Stimulated activated naive CD4-positive, alpha-beta T cell (primary cell): Measurements from ENCODE around the gene MEIG1.
"Not testable (repeated sequence)": the region's sequence is repeated elsewhere in the genome, so short reads cannot be mapped to it uniquely, and the experiment has no call there.

ENCODE experiments used
- DNase-seq, 6 experiments: peaks; one replicate each; lab custom pipeline; 2025; lab: John Stamatoyannopoulos, UW

Gene MEIG1

GRCh38 chr10:14954934-14955333, 4.3 kb upstream of the MEIG1 start:
- DNase-seq, result no peak

- DNase-seq, result no peak
Observed at GRCh38 chr10:14958872-14959220, 342 bp upstream of the MEIG1 start.

- no peak for DNase-seq
Observed at GRCh38 chr10:14967897-14968296, 8.7 kb downstream of the MEIG1 start.

- peak; percentile 10 to 58 (median 24) for DNase-seq
Observed at GRCh38 chr10:14971867-14972448, 12.8 kb downstream of the MEIG1 start.

GRCh38 chr10:14974153-14974998, 15.2 kb downstream of the MEIG1 start:
- not testable (repeated sequence) for DNase-seq

GRCh38 chr10:14975672-14976273, 16.6 kb downstream of the MEIG1 start:
- DNase-seq, result no peak

- no peak for DNase-seq
Observed at GRCh38 chr10:14982744-14983143, 23.6 kb downstream of the MEIG1 start.

GRCh38 chr10:14989552-14989951, 30.4 kb downstream of the MEIG1 start:
- not testable (repeated sequence) for DNase-seq

- DNase-seq, result peak in 5 of 6 experiments; percentile 11 to 37 (median 23)
Observed at GRCh38 chr10:14991035-14991749, 32.0 kb downstream of the MEIG1 start.

GRCh38 chr10:14992336-14992735, 33.1 kb downstream of the MEIG1 start:
- not testable (repeated sequence) for DNase-seq

- DNase-seq, result not testable (repeated sequence)
Observed at GRCh38 chr10:14993500-14994455, 34.6 kb downstream of the MEIG1 start.

- no peak for DNase-seq
Observed at GRCh38 chr10:14995964-14996565, 36.9 kb downstream of the MEIG1 start.

- not testable (repeated sequence) for DNase-seq
Observed at GRCh38 chr10:15013530-15013929, 54.3 kb downstream of the MEIG1 start.

- no peak for DNase-seq
Observed at GRCh38 chr10:15015451-15015850, 56.3 kb downstream of the MEIG1 start.

GRCh38 chr10:15020966-15021365, 61.8 kb downstream of the MEIG1 start:
- DNase-seq, result not testable (repeated sequence)
